ENCODE data around the gene SCRN1.

SCRN1 gene

DNA sequence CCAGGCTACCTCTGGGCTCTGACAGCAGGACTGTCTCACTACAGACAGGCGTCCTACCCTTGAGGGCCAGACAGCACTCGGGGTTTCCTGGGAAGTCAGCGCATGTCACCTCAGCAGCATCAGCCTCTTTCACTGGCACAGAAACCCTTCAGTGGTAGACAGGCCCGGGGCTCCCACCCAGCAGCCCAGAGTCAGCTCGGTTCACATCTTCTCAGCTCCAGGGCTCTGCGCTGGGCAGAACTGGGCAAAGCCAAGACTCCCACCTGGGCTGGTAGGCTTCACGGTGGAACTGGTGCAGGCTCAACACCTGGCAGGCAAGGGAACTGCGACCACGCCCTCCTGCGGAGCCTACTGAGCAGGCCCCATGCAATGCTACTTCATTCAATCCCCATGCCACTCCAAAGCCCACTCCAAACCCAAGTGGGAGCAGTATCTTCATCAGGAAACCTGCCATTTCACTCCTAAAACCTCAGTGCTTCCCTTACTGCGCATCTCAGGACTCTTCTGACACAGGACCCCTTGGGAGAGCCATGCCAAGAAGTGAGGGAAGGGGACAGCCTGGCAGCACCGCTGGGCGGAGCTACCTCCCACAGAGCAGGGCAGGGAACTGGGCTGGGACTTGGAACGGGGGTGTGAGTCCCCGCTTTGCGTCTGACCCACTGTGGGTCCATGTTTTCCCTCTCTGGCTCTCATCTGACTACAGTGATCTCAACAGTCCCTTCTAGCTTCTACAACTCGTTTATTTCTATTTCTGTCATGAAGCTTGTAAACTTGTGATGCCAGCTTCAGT is 60.4 kb downstream of the SCRN1 start:
- Histone ChIP-seq H3K27ac (replicated peaks; ENCODE audit: low read length) (no peak overlapping the region), H3K27me3 (ENCODE audit: control insufficient read depth in 3 of 3, insufficient read depth in 3 of 3, low read depth in 1 of 3, low read length in 3 of 3) (no peaks in the 10 kb centered on the region), H3K4me3 (ENCODE audit: low read length in 2 of 2) (no peak overlapping the region), H3K4ac (ENCODE audit: low read length) (no peak overlapping the region), H2BK12ac (ENCODE audit: low read length) (no peak overlapping the region), H4K91ac (ENCODE audit: low read depth, low read length, poor library complexity) (no peak overlapping the region), H4K8ac (ENCODE audit: low read depth, low read length) (no peak overlapping the region), H3K79me1 (ENCODE audit: low read depth, low read length) (no peaks in the 10 kb centered on the region), H2BK5ac (ENCODE audit: low read length) (no peak overlapping the region), H3K23ac (ENCODE audit: low read depth, low read length, poor library complexity) (no peak overlapping the region), H2BK15ac (ENCODE audit: low read length) (no peak overlapping the region), H2BK120ac (ENCODE audit: low read depth, low read length) (no peak overlapping the region), H3K4me2 (ENCODE audit: insufficient read depth, low read length, poor library complexity, severe bottlenecking) (no peak overlapping the region), H2AFZ (ENCODE audit: low read length) (no peak overlapping the region), H3K4me1 (ENCODE audit: control insufficient read depth in 2 of 2, insufficient read depth in 1 of 2, low read depth in 1 of 2, low read length in 2 of 2) (no peaks in the 10 kb centered on the region), H3K14ac (ENCODE audit: low read length) (no peak overlapping the region), H3K9me3 (replicated peaks in 1 of 2; ENCODE audit: control insufficient read depth in 2 of 2, insufficient read depth in 1 of 2, low read depth in 1 of 2, low read length in 2 of 2) (no peaks in the 10 kb centered on the region), H2AK5ac (ENCODE audit: low read depth, low read length) (no peak overlapping the region), H3K36me3 (replicated peaks in 1 of 2; ENCODE audit: control insufficient read depth in 2 of 2, insufficient read depth in 2 of 2, low read length in 2 of 2) (peaks cover 5 to 83% of the 10 kb centered on the region in 2 donors), H3K18ac (ENCODE audit: low read length) (no peak overlapping the region), H3K9ac (ENCODE audit: low read depth, low read length, poor library complexity) (peak overlapping the region; percentile 24)
- no peak for DNase-seq (ENCODE audit: low spot score)
- WGBS, 2 donors (ENCODE audit: extremely low coverage in 2 of 2, insufficient read length in 2 of 2, insufficient replicate concordance in 1 of 2): no CpG with 5 or more reads among the region's 17 CpGs

DNA sequence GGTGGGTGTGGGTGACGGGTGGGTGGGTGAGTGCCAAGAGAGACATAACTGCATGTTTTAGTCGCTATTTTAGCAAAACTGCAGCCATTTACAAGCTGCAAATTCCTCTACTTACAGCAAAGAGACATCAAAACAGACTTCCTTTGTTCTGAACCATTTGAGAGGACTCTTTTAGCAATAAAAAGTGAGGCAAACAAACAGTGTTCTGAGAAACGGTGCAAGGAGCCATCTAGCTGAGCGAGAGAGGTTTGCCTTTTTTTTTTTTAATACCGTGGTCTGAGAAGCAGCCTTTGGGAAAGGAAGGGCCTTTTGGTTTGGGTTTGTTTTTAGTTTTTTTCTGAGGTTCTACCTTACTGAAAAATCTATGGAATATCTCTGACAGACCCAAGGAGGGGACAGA is 62.9 kb downstream of the SCRN1 start:
- Histone ChIP-seq H3K4me1 (ENCODE audit: control insufficient read depth in 2 of 2, insufficient read depth in 1 of 2, low read depth in 1 of 2, low read length in 2 of 2) (no peaks in the 10 kb centered on the region), H2BK12ac (ENCODE audit: low read length) (no peak overlapping the region), H3K14ac (ENCODE audit: low read length) (no peak overlapping the region), H3K79me1 (ENCODE audit: low read depth, low read length) (no peaks in the 10 kb centered on the region), H2BK5ac (ENCODE audit: low read length) (no peak overlapping the region), H2AK5ac (ENCODE audit: low read depth, low read length) (no peak overlapping the region), H2AFZ (ENCODE audit: low read length) (no peak overlapping the region), H3K4me3 (ENCODE audit: low read length in 2 of 2) (no peak overlapping the region), H3K9me3 (replicated peaks in 1 of 2; ENCODE audit: control insufficient read depth in 2 of 2, insufficient read depth in 1 of 2, low read depth in 1 of 2, low read length in 2 of 2) (no peaks in the 10 kb centered on the region), H2BK15ac (ENCODE audit: low read length) (no peak overlapping the region), H4K8ac (ENCODE audit: low read depth, low read length) (no peak overlapping the region), H3K27me3 (ENCODE audit: control insufficient read depth in 3 of 3, insufficient read depth in 3 of 3, low read depth in 1 of 3, low read length in 3 of 3) (no peaks in the 10 kb centered on the region), H4K91ac (ENCODE audit: low read depth, low read length, poor library complexity) (no peak overlapping the region), H3K36me3 (replicated peaks in 1 of 2; ENCODE audit: control insufficient read depth in 2 of 2, insufficient read depth in 2 of 2, low read length in 2 of 2) (peaks cover 12 to 88% of the 10 kb centered on the region in 2 donors), H3K9ac (ENCODE audit: low read depth, low read length, poor library complexity) (no peak overlapping the region), H3K18ac (ENCODE audit: low read length) (no peak overlapping the region), H3K23ac (ENCODE audit: low read depth, low read length, poor library complexity) (no peak overlapping the region), H3K4me2 (ENCODE audit: insufficient read depth, low read length, poor library complexity, severe bottlenecking) (no peak overlapping the region), H3K27ac (replicated peaks; ENCODE audit: low read length) (no peak overlapping the region), H2BK120ac (ENCODE audit: low read depth, low read length) (no peak overlapping the region), H3K4ac (ENCODE audit: low read length) (no peak overlapping the region)
- no peak for DNase-seq (ENCODE audit: low spot score)
- WGBS, 2 donors (ENCODE audit: extremely low coverage in 2 of 2, insufficient read length in 2 of 2, insufficient replicate concordance in 1 of 2): no CpG with 5 or more reads among the region's 5 CpGs

DNA sequence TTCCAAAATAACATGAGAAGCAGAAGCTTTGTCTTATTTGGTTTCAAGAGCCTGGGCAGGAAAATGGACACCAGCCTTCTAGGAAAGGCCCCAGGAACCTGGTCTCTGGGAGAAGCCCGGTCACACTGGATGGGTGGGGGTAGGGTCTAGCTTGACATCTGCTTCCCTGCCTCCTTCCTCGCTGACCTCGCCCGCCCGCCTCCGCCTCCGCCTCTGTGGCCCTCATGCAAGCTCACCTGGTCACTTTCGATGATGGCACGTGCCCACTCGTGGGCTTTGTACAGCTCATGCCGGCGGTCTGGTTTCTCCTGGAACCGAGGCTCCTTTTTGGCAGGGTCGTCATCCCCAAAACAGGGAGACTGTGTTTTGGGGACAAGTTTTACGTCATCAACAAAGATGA is 63.4 kb downstream of the SCRN1 start:
- no peak overlapping the region for H3K4ac ChIP-seq (ENCODE audit: low read length)
- peak overlapping the region; percentile 39 for H3K14ac ChIP-seq (ENCODE audit: low read length)
- H2BK5ac ChIP-seq (ENCODE audit: low read length): no peak overlapping the region
- H3K36me3 ChIP-seq (replicated peaks in 1 of 2; ENCODE audit: control insufficient read depth in 2 of 2, insufficient read depth in 2 of 2, low read length in 2 of 2): peaks cover 12 to 86% of the 10 kb centered on the region in 2 donors
- H3K9me3 ChIP-seq (replicated peaks in 1 of 2; ENCODE audit: control insufficient read depth in 2 of 2, insufficient read depth in 1 of 2, low read depth in 1 of 2, low read length in 2 of 2): no peaks in the 10 kb centered on the region
- H2BK15ac ChIP-seq (ENCODE audit: low read length): no peak overlapping the region
- no peaks in the 10 kb centered on the region for H3K27me3 ChIP-seq (ENCODE audit: control insufficient read depth in 3 of 3, insufficient read depth in 3 of 3, low read depth in 1 of 3, low read length in 3 of 3)
- no peak overlapping the region for H2AFZ ChIP-seq (ENCODE audit: low read length)
- no peak overlapping the region for H3K18ac ChIP-seq (ENCODE audit: low read length)
- H3K23ac ChIP-seq (ENCODE audit: low read depth, low read length, poor library complexity): no peak overlapping the region
- no peak for DNase-seq (ENCODE audit: low spot score)
- H4K8ac ChIP-seq (ENCODE audit: low read depth, low read length): no peak overlapping the region
- no peak overlapping the region for H3K4me3 ChIP-seq (ENCODE audit: low read length in 2 of 2)
- no peak overlapping the region for H2AK5ac ChIP-seq (ENCODE audit: low read depth, low read length)
- no peak overlapping the region for H3K27ac ChIP-seq (replicated peaks; ENCODE audit: low read length)
- no CpG with 5 or more reads among the region's 15 CpGs for WGBS, 2 donors (ENCODE audit: extremely low coverage in 2 of 2, insufficient read length in 2 of 2, insufficient replicate concordance in 1 of 2)
- no peak overlapping the region for H2BK120ac ChIP-seq (ENCODE audit: low read depth, low read length)
- peak overlapping the region; percentile 41 for H2BK12ac ChIP-seq (ENCODE audit: low read length)
- no peaks in the 10 kb centered on the region for H3K4me1 ChIP-seq (ENCODE audit: control insufficient read depth in 2 of 2, insufficient read depth in 1 of 2, low read depth in 1 of 2, low read length in 2 of 2)
- H3K79me1 ChIP-seq (ENCODE audit: low read depth, low read length): no peaks in the 10 kb centered on the region
- H4K91ac ChIP-seq (ENCODE audit: low read depth, low read length, poor library complexity): no peak overlapping the region
- H3K9ac ChIP-seq (ENCODE audit: low read depth, low read length, poor library complexity): no peak overlapping the region
- H3K4me2 ChIP-seq (ENCODE audit: insufficient read depth, low read length, poor library complexity, severe bottlenecking): no peak overlapping the region

DNA sequence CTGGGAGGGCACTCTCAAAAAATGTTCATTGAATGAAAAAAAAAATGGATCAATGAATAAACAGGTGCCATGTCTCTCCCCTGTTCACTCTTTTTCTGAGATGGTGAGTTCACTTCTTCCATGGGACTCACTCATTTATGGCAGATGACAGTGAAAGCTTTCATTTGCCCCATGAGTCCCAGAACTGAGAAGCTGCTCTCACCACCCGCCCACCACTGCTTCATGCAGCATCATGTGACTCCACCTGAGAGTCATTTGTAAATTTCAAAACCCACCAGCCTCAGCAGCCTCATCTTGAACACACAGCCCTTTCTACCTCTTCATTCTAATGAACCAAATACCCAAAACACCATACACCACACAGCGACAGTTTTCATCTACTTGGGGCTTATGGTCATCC is 64.9 kb downstream of the SCRN1 start:
- Histone ChIP-seq H3K23ac (ENCODE audit: low read depth, low read length, poor library complexity) (no peak overlapping the region), H3K18ac (ENCODE audit: low read length) (no peak overlapping the region), H3K9ac (ENCODE audit: low read depth, low read length, poor library complexity) (no peak overlapping the region), H2BK5ac (ENCODE audit: low read length) (no peak overlapping the region), H4K91ac (ENCODE audit: low read depth, low read length, poor library complexity) (no peak overlapping the region), H3K36me3 (replicated peaks in 1 of 2; ENCODE audit: control insufficient read depth in 2 of 2, insufficient read depth in 2 of 2, low read length in 2 of 2) (peaks cover 10 to 89% of the 10 kb centered on the region in 2 donors), H2AK5ac (ENCODE audit: low read depth, low read length) (no peak overlapping the region), H3K27me3 (ENCODE audit: control insufficient read depth in 3 of 3, insufficient read depth in 3 of 3, low read depth in 1 of 3, low read length in 3 of 3) (no peaks in the 10 kb centered on the region), H3K27ac (replicated peaks; ENCODE audit: low read length) (no peak overlapping the region), H3K79me1 (ENCODE audit: low read depth, low read length) (no peaks in the 10 kb centered on the region), H3K9me3 (replicated peaks in 1 of 2; ENCODE audit: control insufficient read depth in 2 of 2, insufficient read depth in 1 of 2, low read depth in 1 of 2, low read length in 2 of 2) (no peaks in the 10 kb centered on the region), H3K4me2 (ENCODE audit: insufficient read depth, low read length, poor library complexity, severe bottlenecking) (no peak overlapping the region), H2BK120ac (ENCODE audit: low read depth, low read length) (no peak overlapping the region), H3K4ac (ENCODE audit: low read length) (no peak overlapping the region), H4K8ac (ENCODE audit: low read depth, low read length) (no peak overlapping the region), H2AFZ (ENCODE audit: low read length) (no peak overlapping the region), H3K14ac (ENCODE audit: low read length) (no peak overlapping the region), H2BK12ac (ENCODE audit: low read length) (no peak overlapping the region), H3K4me1 (ENCODE audit: control insufficient read depth in 2 of 2, insufficient read depth in 1 of 2, low read depth in 1 of 2, low read length in 2 of 2) (no peaks in the 10 kb centered on the region), H3K4me3 (ENCODE audit: low read length in 2 of 2) (no peak overlapping the region), H2BK15ac (ENCODE audit: low read length) (no peak overlapping the region)
- DNase-seq (ENCODE audit: low spot score): no peak
- WGBS, 2 donors (ENCODE audit: extremely low coverage in 2 of 2, insufficient read length in 2 of 2, insufficient replicate concordance in 1 of 2): no CpG with 5 or more reads among the region's 2 CpGs

Measured in neuronal stem cell (in vitro differentiated cells).